Midbrain (tissue), 1 donor: ENCODE results near the gene ITPR2.

Source experiments
- DNase-seq: peaks from one replicate; lab custom pipeline; 2025; lab: John Stamatoyannopoulos, UW

ITPR2 gene

GRCh38 chr12:26384536-26384935 lies 448.5 kb downstream of the ITPR2 start:
- no peak for DNase-seq

GRCh38 chr12:26383041-26383440 lies 450.0 kb downstream of the ITPR2 start:
- DNase-seq: no peak

GRCh38 chr12:26380897-26381296 lies 452.1 kb downstream of the ITPR2 start:
- DNase-seq: no peak

- DNase-seq: no peak
Measured at GRCh38 chr12:26379777-26380467, 453.1 kb downstream of the ITPR2 start.

GRCh38 chr12:26378711-26379110 lies 454.3 kb downstream of the ITPR2 start:
- peak; percentile 68 for DNase-seq

- DNase-seq: no peak
Measured at GRCh38 chr12:26374934-26375680, 457.9 kb downstream of the ITPR2 start.

- DNase-seq: no peak
Measured at GRCh38 chr12:26373606-26374495, 459.1 kb downstream of the ITPR2 start.

GRCh38 chr12:26372866-26373265 lies 460.1 kb downstream of the ITPR2 start:
- DNase-seq: no peak

GRCh38 chr12:26370098-26370497 lies 462.9 kb downstream of the ITPR2 start:
- peak; percentile 44 for DNase-seq

- DNase-seq: peak; percentile 23
Measured at GRCh38 chr12:26369588-26369987, 463.4 kb downstream of the ITPR2 start.

GRCh38 chr12:26367991-26368730 lies 464.8 kb downstream of the ITPR2 start:
- DNase-seq: no peak

GRCh38 chr12:26361964-26362363 lies 471.0 kb downstream of the ITPR2 start:
- DNase-seq: no peak

- peak; percentile 34 for DNase-seq
Measured at GRCh38 chr12:26360062-26360461, 472.9 kb downstream of the ITPR2 start.

GRCh38 chr12:26359576-26359975 lies 473.4 kb downstream of the ITPR2 start:
- no peak for DNase-seq

GRCh38 chr12:26358651-26359050 lies 474.3 kb downstream of the ITPR2 start:
- DNase-seq: no peak

- no peak for DNase-seq
Measured at GRCh38 chr12:26347300-26347699, 485.7 kb downstream of the ITPR2 start.

- no peak for DNase-seq
Measured at GRCh38 chr12:26346736-26347135, 486.3 kb downstream of the ITPR2 start.

- DNase-seq: no peak
Measured at GRCh38 chr12:26345471-26346003, 487.5 kb downstream of the ITPR2 start.

- DNase-seq: no peak
Measured at GRCh38 chr12:26341491-26341890, 491.5 kb downstream of the ITPR2 start.

- DNase-seq: peak; percentile 36
Measured at GRCh38 chr12:26340649-26341048, 492.3 kb downstream of the ITPR2 start.

- no peak for DNase-seq
Measured at GRCh38 chr12:26339976-26340375, 493.0 kb downstream of the ITPR2 start.
